ENCODE data around the gene ANKRD1. TPM values are rescaled to one million over a fixed set of nuclear protein-coding genes. Genes with fewer than 3 reads are reported as not detected.

The ANKRD1 gene
- total RNA-seq, 3 donors from 2014 or later (not counting 1 experiment from before 2014, with no cell fraction given): not detected

- ATAC-seq (no peak), DNase-seq (no peak)
- H3K27me3 ChIP-seq (ENCODE audit: control insufficient read depth, insufficient read depth, low read length): no peaks in the 10 kb centered on the region
- Mint-ChIP-seq H3K4me1 (no peaks in the 10 kb centered on the region), H3K4me3 (no peak overlapping the region), H3K27me3 (ENCODE audit: low read depth in 2 of 2) (peaks cover 13 to 18% of the 10 kb centered on the region in 2 donors), H3K27ac (no peak overlapping the region), H3K9me3 (no peaks in the 10 kb centered on the region), H3K36me3 (no peaks in the 10 kb centered on the region)
- no peaks in the 10 kb centered on the region for H3K4me1 ChIP-seq (ENCODE audit: control insufficient read depth, insufficient read depth, low read length)
- H3K4me3 ChIP-seq (ENCODE audit: low read length): no peak overlapping the region
- intact Hi-C loops (cut with micrococcal nuclease): no loop called here
- 79% methylated on average over 6 of the region's 6 CpGs for WGBS (ENCODE audit: insufficient coverage)
- H3K36me3 ChIP-seq (ENCODE audit: control insufficient read depth, insufficient read depth, low read length): no peaks in the 10 kb centered on the region
- H3K27ac ChIP-seq (ENCODE audit: low read length): no peak overlapping the region
- H3K9me3 ChIP-seq (ENCODE audit: control insufficient read depth, insufficient read depth, low read length): no peaks in the 10 kb centered on the region
- TF ChIP-seq, protein P1, sequence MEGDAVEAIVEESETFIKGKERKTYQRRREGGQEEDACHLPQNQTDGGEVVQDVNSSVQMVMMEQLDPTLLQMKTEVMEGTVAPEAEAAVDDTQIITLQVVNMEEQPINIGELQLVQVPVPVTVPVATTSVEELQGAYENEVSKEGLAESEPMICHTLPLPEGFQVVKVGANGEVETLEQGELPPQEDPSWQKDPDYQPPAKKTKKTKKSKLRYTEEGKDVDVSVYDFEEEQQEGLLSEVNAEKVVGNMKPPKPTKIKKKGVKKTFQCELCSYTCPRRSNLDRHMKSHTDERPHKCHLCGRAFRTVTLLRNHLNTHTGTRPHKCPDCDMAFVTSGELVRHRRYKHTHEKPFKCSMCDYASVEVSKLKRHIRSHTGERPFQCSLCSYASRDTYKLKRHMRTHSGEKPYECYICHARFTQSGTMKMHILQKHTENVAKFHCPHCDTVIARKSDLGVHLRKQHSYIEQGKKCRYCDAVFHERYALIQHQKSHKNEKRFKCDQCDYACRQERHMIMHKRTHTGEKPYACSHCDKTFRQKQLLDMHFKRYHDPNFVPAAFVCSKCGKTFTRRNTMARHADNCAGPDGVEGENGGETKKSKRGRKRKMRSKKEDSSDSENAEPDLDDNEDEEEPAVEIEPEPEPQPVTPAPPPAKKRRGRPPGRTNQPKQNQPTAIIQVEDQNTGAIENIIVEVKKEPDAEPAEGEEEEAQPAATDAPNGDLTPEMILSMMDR (IDR thresholded peaks at IDR 0.05): no peak
Measured at GRCh38 chr10:90930971-90931871, 10.3 kb upstream of the ANKRD1 start.

DNA sequence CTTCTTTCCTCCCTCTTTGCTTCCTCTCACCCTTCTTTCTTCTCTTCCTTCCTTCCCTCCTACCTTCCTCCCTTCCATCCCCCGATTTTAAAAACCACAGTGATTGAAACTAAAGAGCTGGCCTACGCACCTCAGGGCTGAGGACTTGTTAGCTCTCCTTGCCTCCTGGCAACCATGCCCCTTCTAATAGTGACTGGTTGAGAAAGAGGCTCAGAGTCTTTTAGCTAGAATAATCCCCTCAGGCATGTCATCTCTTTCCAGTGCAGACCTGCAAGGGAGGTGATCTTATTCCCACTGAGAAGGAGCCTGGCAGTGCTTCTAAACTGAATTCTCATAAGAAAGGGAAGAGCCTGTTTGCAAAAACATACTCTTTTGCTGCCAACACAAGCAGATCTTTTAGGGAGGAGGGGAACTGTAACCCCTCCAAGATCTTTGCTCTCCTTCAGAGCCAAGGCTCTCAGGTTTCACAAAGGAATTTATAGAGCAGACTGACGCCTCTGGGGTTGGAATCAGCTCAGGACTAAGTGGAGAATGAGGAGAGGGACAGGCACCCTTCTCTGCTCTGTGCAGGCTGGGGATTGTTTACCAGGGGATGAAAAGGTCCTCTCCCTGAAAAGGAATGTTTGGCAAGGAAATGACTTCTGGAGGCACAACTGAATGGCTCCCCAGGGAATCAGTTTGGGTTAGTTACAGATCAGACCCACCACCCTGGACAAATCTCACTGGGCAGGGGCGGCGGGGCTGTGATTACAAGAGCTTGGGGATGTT, 9.4 kb upstream of the ANKRD1 start:
- Histone ChIP-seq H3K27ac (ENCODE audit: low read length) (no peak overlapping the region), H3K9me3 (ENCODE audit: control insufficient read depth, insufficient read depth, low read length) (no peaks in the 10 kb centered on the region), H3K4me1 (ENCODE audit: control insufficient read depth, insufficient read depth, low read length) (no peaks in the 10 kb centered on the region), H3K4me3 (ENCODE audit: low read length) (no peak overlapping the region), H3K36me3 (ENCODE audit: control insufficient read depth, insufficient read depth, low read length) (no peaks in the 10 kb centered on the region), H3K27me3 (ENCODE audit: control insufficient read depth, insufficient read depth, low read length) (no peaks in the 10 kb centered on the region)
- Mint-ChIP-seq H3K4me3 (no peak overlapping the region), H3K9me3 (no peaks in the 10 kb centered on the region), H3K36me3 (no peaks in the 10 kb centered on the region), H3K27ac (no peak overlapping the region), H3K27me3 (ENCODE audit: low read depth in 2 of 2) (peaks cover 13 to 18% of the 10 kb centered on the region in 2 donors), H3K4me1 (no peaks in the 10 kb centered on the region)
- intact Hi-C loops (cut with micrococcal nuclease): no loop called here
- ATAC-seq (no peak), DNase-seq (no peak)
- 82% methylated on average over 5 of the region's 5 CpGs for WGBS (ENCODE audit: insufficient coverage)
- TF ChIP-seq, protein P1 (IDR thresholded peaks at IDR 0.05): no peak

- Mint-ChIP-seq H3K4me1 (no peaks in the 10 kb centered on the region), H3K27ac (no peak overlapping the region), H3K27me3 (ENCODE audit: low read depth in 2 of 2) (peaks cover 13 to 18% of the 10 kb centered on the region in 2 donors), H3K9me3 (no peaks in the 10 kb centered on the region), H3K36me3 (no peaks in the 10 kb centered on the region), H3K4me3 (no peak overlapping the region)
- 69% methylated on average over 3 of the region's 5 CpGs for WGBS (ENCODE audit: insufficient coverage)
- TF ChIP-seq, protein P1 (IDR thresholded peaks at IDR 0.05): no peak
- no peak for DNase-seq
- ATAC-seq: no peak
- Histone ChIP-seq H3K36me3 (ENCODE audit: control insufficient read depth, insufficient read depth, low read length) (no peaks in the 10 kb centered on the region), H3K27me3 (ENCODE audit: control insufficient read depth, insufficient read depth, low read length) (no peaks in the 10 kb centered on the region), H3K4me3 (ENCODE audit: low read length) (no peak overlapping the region), H3K4me1 (ENCODE audit: control insufficient read depth, insufficient read depth, low read length) (no peaks in the 10 kb centered on the region), H3K27ac (ENCODE audit: low read length) (no peak overlapping the region), H3K9me3 (ENCODE audit: control insufficient read depth, insufficient read depth, low read length) (no peaks in the 10 kb centered on the region)
- intact Hi-C loops (cut with micrococcal nuclease): no loop called here
Measured at GRCh38 chr10:90929179-90929578, 8.3 kb upstream of the ANKRD1 start.

Measured in natural killer cell (primary cell).